Activated CD4-positive, alpha-beta T cell treated with anti-CD3 and anti-CD28 coated beads, Interleukin-2, amount 50 U/mL, for 16 hours (primary cell): ENCODE data around the gene PROX2.
A peak's percentile ranks its signal among the peaks of the same experiment; 100 is the strongest.

Experiments
- DNase-seq: peaks from one replicate; pipeline ENCODE4 v3.0.0-alpha.2; 2020

The PROX2 gene

GRCh38 chr14:74879427-74880182, 3.7 kb upstream of the PROX2 start:
- DNase-seq, result no peak

GRCh38 chr14:74875204-74875603, 741 bp downstream of the PROX2 start:
- no peak for DNase-seq

- no peak for DNase-seq
Observed at GRCh38 chr14:74871819-74872218, 4.1 kb downstream of the PROX2 start.

DNA sequence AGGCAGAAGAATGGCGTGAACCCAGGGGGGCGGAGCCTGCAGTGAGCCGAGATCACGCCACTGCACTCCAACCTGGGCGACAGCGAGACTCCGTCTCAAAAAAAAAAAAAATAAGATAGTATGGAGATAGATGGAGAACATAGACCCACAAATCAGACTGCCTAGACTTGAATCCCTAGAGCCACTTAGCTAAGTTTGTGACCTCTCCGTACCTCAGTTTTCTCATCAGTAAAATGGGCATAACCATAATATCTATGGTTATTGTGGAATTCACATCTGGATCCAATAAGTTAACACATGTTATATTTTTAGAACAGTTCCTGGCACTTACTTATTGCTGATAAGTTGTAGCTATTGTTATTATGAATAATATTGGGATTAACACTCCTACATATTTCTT, 7.2 kb downstream of the PROX2 start:
- no peak for DNase-seq

- peak; percentile 37 for DNase-seq
Observed at GRCh38 chr14:74867673-74868072, 8.3 kb downstream of the PROX2 start.

DNA sequence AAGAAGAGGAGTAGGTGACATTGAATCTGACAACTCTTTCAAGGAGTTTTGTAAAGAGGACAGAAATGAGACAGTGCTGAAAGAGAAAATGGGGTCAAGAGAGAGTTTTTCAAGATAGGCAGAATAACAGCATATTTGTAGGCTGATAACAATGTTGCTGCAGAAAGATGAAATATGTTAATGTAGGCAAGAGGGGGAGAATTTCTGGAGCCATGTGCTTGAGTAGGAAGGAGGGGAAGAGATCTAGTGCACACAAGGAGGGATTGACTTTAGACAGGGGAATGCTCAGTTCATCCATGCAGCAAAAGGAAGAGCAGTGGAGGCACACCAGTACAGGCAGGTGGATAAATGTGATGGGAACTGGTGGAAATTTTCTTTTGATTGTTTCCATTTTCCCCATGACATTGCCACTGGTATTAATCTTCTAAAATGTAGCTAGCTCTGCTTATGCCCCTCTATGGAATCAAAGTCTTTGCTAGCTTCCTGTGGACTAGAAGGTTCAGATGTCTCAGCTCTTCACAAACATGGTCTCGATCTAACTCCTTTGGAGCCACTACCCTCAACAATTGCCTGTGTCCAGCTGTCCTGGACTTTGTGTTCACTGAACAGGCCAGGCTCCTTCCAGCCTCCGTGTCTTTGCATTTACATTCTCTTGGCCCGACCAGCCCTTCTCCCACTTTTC, 9.1 kb downstream of the PROX2 start:
- DNase-seq, result no peak

DNA sequence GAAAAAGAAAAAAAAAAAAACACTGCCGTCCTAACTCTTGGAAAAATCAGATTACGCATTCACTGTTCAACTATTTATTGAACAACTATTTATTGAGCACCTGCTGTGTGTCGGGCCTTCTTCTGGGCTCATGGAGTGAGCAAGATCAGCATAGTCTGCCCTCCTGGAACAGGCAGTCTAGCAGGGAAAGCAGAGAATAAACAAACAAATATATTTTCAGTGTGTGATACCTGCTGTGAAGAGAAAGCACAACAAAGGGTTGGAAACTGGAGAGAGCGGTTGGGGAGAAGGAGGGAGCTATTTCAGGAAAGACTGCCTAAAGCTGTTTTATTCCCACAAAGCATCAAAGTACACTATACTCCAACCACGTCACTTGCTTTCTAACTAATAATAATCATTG, 10.8 kb downstream of the PROX2 start:
- no peak for DNase-seq

DNA sequence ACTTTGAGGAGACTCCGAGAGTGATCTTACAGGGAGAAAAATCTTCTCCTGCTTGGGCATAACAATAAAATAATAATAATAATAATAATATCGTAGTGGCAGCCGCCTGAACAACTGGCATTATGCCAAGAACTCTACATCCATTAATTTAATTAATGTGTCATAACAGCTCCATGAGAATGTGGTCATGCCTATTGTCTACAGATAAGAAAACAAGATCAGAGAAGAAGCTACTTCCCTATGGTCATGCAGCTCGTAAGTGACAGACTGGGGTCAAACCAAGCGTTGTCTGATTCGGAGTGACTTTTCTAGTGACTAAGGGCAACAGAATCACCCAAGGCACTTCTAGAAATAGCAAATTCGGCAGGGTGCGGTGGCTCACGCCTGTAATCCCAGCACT, 11.7 kb downstream of the PROX2 start:
- no peak for DNase-seq

GRCh38 chr14:74863274-74863673, 12.7 kb downstream of the PROX2 start:
- no peak for DNase-seq

GRCh38 chr14:74861734-74862090, 14.2 kb downstream of the PROX2 start:
- no peak for DNase-seq

GRCh38 chr14:74860899-74861733, 14.8 kb downstream of the PROX2 start:
- peak; percentile 89 for DNase-seq

GRCh38 chr14:74859757-74860552, 16.0 kb downstream of the PROX2 start:
- DNase-seq, result no peak

DNA sequence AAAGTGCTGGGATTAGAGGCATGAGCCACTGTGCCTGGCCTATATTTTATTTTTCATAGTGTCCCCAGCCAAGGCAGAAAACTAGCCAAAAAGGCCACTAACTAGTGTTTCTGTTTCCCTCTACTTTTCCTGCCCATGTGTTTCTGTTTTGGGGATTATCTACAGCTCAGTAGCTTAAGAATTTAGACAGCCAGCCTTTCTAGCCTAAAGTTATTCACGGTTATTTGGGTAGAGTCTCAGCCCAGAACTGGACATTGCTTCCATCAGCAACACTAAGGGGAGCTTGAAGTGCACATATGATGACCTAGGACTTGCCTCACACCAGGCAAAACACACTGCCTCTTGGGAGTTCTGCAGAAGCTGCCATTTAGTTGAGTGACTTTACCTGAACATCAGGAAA, 17.9 kb downstream of the PROX2 start:
- DNase-seq, result no peak

DNA sequence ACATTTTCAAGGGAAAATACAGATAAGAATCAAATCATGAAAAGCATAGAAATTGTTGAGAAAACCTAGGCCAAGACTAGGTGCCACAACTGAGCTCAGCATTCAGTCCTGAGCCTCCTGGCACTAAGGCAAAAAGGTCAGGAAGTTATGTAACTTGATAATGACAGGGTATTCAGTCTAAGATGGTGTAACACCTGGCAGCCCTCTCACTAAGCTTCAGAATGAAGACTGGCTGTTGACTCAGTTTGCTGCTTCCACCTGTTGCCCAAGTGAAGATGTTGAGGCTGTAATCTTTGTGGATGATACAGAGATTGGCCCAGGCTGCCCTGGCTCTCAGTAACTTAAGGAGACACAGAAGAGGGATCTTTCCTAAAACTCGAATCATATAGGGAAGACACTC, 19.6 kb downstream of the PROX2 start:
- DNase-seq, result no peak

GRCh38 chr14:74855945-74856344, 20.0 kb downstream of the PROX2 start:
- no peak for DNase-seq

- DNase-seq, result no peak
Observed at GRCh38 chr14:74855021-74855420, 20.9 kb downstream of the PROX2 start.

GRCh38 chr14:74853581-74853980, 22.4 kb downstream of the PROX2 start:
- no peak for DNase-seq

- DNase-seq, result no peak
Observed at GRCh38 chr14:74852922-74853530, 22.9 kb downstream of the PROX2 start.

- DNase-seq, result no peak
Observed at GRCh38 chr14:74848768-74849167, 27.2 kb downstream of the PROX2 start.

GRCh38 chr14:74846968-74847665, 28.8 kb downstream of the PROX2 start:
- no peak for DNase-seq

GRCh38 chr14:74846168-74846567, 29.8 kb downstream of the PROX2 start:
- no peak for DNase-seq

DNA sequence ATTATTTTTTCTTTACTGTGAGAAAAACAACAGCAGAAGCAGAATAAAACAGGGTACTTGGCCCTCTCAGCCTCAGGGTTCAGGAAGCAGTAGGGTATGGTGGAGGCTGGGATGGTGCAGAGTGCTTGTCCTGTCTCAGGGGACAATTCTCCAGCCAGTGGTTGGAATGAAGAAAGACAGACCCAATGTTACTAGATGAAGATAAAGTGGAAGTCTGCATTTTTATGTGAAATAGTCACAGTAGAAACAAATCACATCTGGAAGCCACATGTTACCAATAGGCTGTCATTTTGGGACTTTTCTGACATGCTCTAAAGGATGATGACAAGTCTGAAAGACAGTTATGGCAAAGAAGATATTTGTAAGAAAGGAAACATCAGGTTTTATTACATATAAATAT, 32.3 kb downstream of the PROX2 start:
- no peak for DNase-seq
